SK-N-SH treated with all-trans-retinoic acid at 6 μM for 48 hours (cell line): ENCODE data around the gene SPRY1.

ENCODE experiments used
- ATAC-seq: fragments of 200-7000 bp; cut with Tn5 transposase; 3 replicates; pipeline ENCODE4 v1.9.1; 2020; ENCODE audit warnings: mild to moderate bottlenecking, moderate library complexity
- BACH2 ChIP-seq: fragments of 250-450 bp; sonication (Bioruptor Pico); IDR thresholded peaks from 2 replicates; pipeline ENCODE4 v1.9.0; 2021; ENCODE audit warnings: mild to moderate bottlenecking, borderline replicate concordance
- CSDC2 ChIP-seq: fragments of 250-450 bp; sonication (Bioruptor Pico); IDR thresholded peaks from 2 replicates; pipeline ENCODE4 v1.5.0; 2020; ENCODE audit warnings: mild to moderate bottlenecking, moderate library complexity
- ESRRG ChIP-seq: fragments of 250-450 bp; sonication (Bioruptor Pico); IDR thresholded peaks from 2 replicates; pipeline ENCODE4 v1.6.1; 2021; ENCODE audit warnings: mild to moderate bottlenecking
- GLIS3 ChIP-seq: fragments of 250-450 bp; sonication (Bioruptor Pico); IDR thresholded peaks from 2 replicates; pipeline ENCODE4 v1.5.0; 2020; ENCODE audit warnings: mild to moderate bottlenecking, moderate library complexity
- ISL1 ChIP-seq: fragments of 250-450 bp; sonication (Bioruptor Pico); IDR thresholded peaks from 2 replicates; pipeline ENCODE4 v2.1.2; 2022; ENCODE audit warnings: mild to moderate bottlenecking, moderate library complexity
- OSR1 ChIP-seq: fragments of 250-450 bp; sonication (Bioruptor Pico); IDR thresholded peaks from 2 replicates; pipeline ENCODE4 v1.8.0; 2022; ENCODE audit warnings: moderate library complexity, mild to moderate bottlenecking, inconsistent platforms
- PPARA ChIP-seq: fragments of 250-450 bp; sonication (Bioruptor Pico); IDR thresholded peaks from 2 replicates; pipeline ENCODE4 v1.5.0; 2020; ENCODE audit warnings: mild to moderate bottlenecking, borderline replicate concordance
- RARB ChIP-seq: fragments of 250-450 bp; sonication (Bioruptor Pico); IDR thresholded peaks from 2 replicates; pipeline ENCODE4 v1.8.0; 2021; ENCODE audit warnings: mild to moderate bottlenecking, moderate library complexity
- SNAI2 ChIP-seq: fragments of 250-450 bp; sonication (Bioruptor Pico); IDR thresholded peaks from 2 replicates; pipeline ENCODE4 v1.5.0; 2020; ENCODE audit warnings: mild to moderate bottlenecking, moderate library complexity
- TCF4 ChIP-seq: fragments of 250-450 bp; sonication (Bioruptor Pico); IDR thresholded peaks from 2 replicates; pipeline ENCODE4 v1.8.0; 2021; ENCODE audit warnings: mild to moderate bottlenecking, moderate library complexity, borderline replicate concordance
- TOX ChIP-seq: fragments of 250-450 bp; sonication (Bioruptor Pico); IDR thresholded peaks from 2 replicates; pipeline ENCODE4 v1.8.0; 2021; ENCODE audit warnings: mild to moderate bottlenecking, moderate library complexity, borderline replicate concordance
- TSHZ2 ChIP-seq: fragments of 250-450 bp; sonication (Bioruptor Pico); IDR thresholded peaks from 2 replicates; pipeline ENCODE4 v1.5.0; 2020; ENCODE audit warnings: mild to moderate bottlenecking, moderate library complexity
- ZC3H10 ChIP-seq: fragments of 250-450 bp; sonication (Bioruptor Pico); IDR thresholded peaks from 2 replicates; pipeline ENCODE4 v1.5.1; 2021; ENCODE audit warnings: mild to moderate bottlenecking, moderate library complexity
- ZFP3 ChIP-seq: fragments of 250-450 bp; sonication (Bioruptor Pico); IDR thresholded peaks from 2 replicates; pipeline ENCODE4 v1.5.0; 2020; ENCODE audit warnings: mild to moderate bottlenecking, moderate library complexity
- ZFP30 ChIP-seq: fragments of 450-650 bp; formaldehyde crosslinking; IDR thresholded peaks from 2 replicates; pipeline ENCODE4 v1.5.0; 2022; ENCODE audit warnings: mild to moderate bottlenecking, moderate library complexity
- ZNF70 ChIP-seq: fragments of 450-650 bp; formaldehyde crosslinking; IDR thresholded peaks from 2 replicates; pipeline ENCODE4 v1.5.0; 2020; ENCODE audit warnings: mild to moderate bottlenecking, moderate library complexity
- TF ChIP-seq, protein P1 (sequence below): fragments of 250-450 bp; sonication (Bioruptor Pico); IDR thresholded peaks from 2 replicates; pipeline ENCODE4 v1.5.1; 2021; ENCODE audit warnings: mild to moderate bottlenecking, moderate library complexity
- TF ChIP-seq, protein P2 (sequence below): fragments of 250-450 bp; sonication (Bioruptor Pico); IDR thresholded peaks from 2 replicates; pipeline ENCODE4 v1.8.0; 2020; ENCODE audit warnings: mild to moderate bottlenecking, moderate library complexity, borderline replicate concordance
- TF ChIP-seq, protein P3 (sequence below): fragments of 250-450 bp; sonication (Bioruptor Pico); IDR thresholded peaks from 2 replicates; pipeline ENCODE4 v1.5.1; 2020; ENCODE audit warnings: low read depth, mild to moderate bottlenecking, moderate library complexity
- TF ChIP-seq, protein P4 (sequence below): fragments of 250-450 bp; sonication (Bioruptor Pico); IDR thresholded peaks from 2 replicates; pipeline ENCODE4 v1.8.0; 2021; ENCODE audit warnings: low read depth, mild to moderate bottlenecking, moderate library complexity, borderline replicate concordance

The SPRY1 gene

DNA sequence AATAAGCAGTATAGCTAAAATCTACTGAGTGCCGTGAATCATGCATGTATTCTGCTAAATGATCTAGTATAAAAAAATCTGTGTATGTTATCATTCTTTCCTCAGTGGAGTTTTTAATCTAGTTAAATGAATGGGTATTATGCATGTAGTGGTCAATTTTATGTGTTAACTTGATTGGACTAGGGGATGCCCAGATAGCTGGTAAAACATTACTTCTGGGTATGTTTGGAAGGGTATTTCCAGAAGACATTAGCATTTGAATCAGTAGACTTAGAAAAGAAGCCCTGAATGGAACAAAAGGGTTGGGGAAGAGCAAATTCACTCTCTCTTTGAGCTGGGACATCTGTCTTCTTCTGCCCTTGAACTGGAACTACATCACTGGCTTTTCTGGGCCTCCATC, 34.5 kb upstream of the SPRY1 start (continued):
- TF ChIP-seq, protein P1, sequence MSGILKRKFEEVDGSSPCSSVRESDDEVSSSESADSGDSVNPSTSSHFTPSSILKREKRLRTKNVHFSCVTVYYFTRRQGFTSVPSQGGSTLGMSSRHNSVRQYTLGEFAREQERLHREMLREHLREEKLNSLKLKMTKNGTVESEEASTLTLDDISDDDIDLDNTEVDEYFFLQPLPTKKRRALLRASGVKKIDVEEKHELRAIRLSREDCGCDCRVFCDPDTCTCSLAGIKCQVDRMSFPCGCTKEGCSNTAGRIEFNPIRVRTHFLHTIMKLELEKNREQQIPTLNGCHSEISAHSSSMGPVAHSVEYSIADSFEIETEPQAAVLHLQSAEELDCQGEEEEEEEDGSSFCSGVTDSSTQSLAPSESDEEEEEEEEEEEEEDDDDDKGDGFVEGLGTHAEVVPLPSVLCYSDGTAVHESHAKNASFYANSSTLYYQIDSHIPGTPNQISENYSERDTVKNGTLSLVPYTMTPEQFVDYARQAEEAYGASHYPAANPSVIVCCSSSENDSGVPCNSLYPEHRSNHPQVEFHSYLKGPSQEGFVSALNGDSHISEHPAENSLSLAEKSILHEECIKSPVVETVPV (CRISPR knock-in tag): no peak
- TF ChIP-seq RARB (no peak), SNAI2 (CRISPR knock-in tag) (no peak)
- TF ChIP-seq, protein P2, sequence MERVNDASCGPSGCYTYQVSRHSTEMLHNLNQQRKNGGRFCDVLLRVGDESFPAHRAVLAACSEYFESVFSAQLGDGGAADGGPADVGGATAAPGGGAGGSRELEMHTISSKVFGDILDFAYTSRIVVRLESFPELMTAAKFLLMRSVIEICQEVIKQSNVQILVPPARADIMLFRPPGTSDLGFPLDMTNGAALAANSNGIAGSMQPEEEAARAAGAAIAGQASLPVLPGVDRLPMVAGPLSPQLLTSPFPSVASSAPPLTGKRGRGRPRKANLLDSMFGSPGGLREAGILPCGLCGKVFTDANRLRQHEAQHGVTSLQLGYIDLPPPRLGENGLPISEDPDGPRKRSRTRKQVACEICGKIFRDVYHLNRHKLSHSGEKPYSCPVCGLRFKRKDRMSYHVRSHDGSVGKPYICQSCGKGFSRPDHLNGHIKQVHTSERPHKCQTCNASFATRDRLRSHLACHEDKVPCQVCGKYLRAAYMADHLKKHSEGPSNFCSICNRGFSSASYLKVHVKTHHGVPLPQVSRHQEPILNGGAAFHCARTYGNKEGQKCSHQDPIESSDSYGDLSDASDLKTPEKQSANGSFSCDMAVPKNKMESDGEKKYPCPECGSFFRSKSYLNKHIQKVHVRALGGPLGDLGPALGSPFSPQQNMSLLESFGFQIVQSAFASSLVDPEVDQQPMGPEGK: no peak

GRCh38 chr4:123363729-123364128, 32.9 kb upstream of the SPRY1 start:
- TF ChIP-seq TCF4 (CRISPR knock-in tag) (no peak), CSDC2 (no peak), ZFP3 (no peak), TSHZ2 (CRISPR knock-in tag) (no peak), ZNF70 (no peak), OSR1 (CRISPR knock-in tag) (no peak), RARB (no peak), ZC3H10 (no peak), ZFP30 (CRISPR knock-in tag) (no peak), ISL1 (CRISPR knock-in tag) (no peak), TOX (CRISPR knock-in tag) (no peak), BACH2 (no peak), PPARA (CRISPR knock-in tag) (no peak), SNAI2 (CRISPR knock-in tag) (no peak), ESRRG (no peak), GLIS3 (no peak)
- TF ChIP-seq, protein P1 (CRISPR knock-in tag): no peak
- TF ChIP-seq, protein P2: no peak
- TF ChIP-seq, protein P3, sequence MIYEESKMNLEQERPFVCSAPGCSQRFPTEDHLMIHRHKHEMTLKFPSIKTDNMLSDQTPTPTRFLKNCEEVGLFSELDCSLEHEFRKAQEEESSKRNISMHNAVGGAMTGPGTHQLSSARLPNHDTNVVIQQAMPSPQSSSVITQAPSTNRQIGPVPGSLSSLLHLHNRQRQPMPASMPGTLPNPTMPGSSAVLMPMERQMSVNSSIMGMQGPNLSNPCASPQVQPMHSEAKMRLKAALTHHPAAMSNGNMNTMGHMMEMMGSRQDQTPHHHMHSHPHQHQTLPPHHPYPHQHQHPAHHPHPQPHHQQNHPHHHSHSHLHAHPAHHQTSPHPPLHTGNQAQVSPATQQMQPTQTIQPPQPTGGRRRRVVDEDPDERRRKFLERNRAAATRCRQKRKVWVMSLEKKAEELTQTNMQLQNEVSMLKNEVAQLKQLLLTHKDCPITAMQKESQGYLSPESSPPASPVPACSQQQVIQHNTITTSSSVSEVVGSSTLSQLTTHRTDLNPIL: no peak
- TF ChIP-seq, protein P4, sequence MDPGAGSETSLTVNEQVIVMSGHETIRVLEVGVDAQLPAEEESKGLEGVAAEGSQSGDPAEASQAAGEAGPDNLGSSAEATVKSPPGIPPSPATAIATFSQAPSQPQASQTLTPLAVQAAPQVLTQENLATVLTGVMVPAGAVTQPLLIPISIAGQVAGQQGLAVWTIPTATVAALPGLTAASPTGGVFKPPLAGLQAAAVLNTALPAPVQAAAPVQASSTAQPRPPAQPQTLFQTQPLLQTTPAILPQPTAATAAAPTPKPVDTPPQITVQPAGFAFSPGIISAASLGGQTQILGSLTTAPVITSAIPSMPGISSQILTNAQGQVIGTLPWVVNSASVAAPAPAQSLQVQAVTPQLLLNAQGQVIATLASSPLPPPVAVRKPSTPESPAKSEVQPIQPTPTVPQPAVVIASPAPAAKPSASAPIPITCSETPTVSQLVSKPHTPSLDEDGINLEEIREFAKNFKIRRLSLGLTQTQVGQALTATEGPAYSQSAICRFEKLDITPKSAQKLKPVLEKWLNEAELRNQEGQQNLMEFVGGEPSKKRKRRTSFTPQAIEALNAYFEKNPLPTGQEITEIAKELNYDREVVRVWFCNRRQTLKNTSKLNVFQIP (CRISPR knock-in tag): no peak
- ATAC-seq: no peak
